GM19193 (cell line): ENCODE data around the gene TNNT2.

ENCODE experiments used
- POLR2A ChIP-seq: IDR thresholded peaks from 4 replicates; pipeline ENCODE4 v1.6.1; 2011; ENCODE audit not compliant: insufficient read depth, insufficient read length; ENCODE audit errors: extremely low read depth

Gene TNNT2

GRCh38 chr1:201371276-201371675 is 6.2 kb downstream of the TNNT2 start:
- no peak for TF ChIP-seq POLR2A

GRCh38 chr1:201370500-201370899 is 7.0 kb downstream of the TNNT2 start:
- no peak for TF ChIP-seq POLR2A

DNA sequence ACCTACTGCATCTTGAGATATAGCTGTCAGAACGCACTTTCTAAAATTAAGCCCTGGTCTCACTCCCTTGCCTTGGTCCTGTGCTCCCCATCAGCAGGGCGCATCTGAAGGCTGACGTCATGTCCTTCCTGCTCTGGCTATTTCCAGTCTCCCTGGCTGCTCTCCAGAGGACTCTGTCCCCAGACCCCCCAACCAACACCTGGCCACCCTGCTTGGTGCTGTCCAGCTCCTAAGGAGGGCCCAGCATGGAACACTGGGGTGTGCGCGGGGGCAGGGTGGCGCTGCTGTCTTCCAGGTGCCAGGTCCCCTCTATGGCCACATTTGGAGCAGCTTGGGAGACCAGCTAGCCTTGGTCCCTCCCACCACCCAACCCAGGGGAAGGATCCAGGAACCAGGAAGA is 8.3 kb downstream of the TNNT2 start:
- no peak for TF ChIP-seq POLR2A

- TF ChIP-seq POLR2A, result no peak
Observed at GRCh38 chr1:201366696-201367095, 10.8 kb downstream of the TNNT2 start.

GRCh38 chr1:201365251-201365650 is 12.2 kb downstream of the TNNT2 start:
- TF ChIP-seq POLR2A, result no peak

DNA sequence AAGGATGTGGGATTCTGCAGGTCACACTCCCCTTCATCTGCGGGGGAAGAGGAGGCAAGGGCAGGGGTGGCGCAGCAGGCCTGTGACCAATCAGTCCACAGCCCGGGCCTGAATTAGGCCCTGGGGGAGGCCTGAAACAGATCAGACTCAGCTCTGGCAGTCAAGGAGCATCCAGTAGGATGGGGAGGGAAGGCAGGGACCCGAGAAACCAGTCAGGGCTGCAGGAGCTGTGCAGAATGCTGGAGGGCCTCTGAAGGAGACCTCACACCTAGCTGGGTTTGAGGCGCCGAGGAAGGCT is 12.7 kb downstream of the TNNT2 start:
- no peak for TF ChIP-seq POLR2A

DNA sequence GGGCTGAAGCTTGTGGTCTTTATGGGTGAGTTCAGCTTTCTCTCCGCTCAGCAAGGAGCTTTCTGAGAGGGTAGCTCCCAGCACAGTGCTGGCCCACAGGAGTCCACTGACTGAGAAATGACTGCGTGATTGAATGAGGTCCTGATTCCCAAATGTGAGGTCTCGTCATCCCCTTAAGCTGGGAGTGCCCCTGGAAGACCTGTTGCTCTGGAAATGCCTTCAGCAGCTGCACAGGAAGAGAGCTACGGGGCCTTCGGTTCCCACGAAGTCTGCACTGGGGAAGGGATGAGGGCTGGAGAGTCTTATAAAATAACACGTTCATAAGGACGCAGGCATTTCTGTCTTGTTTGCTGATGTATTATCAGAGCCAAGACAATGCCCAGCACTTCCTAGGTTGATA is 14.0 kb downstream of the TNNT2 start:
- TF ChIP-seq POLR2A, result no peak

DNA sequence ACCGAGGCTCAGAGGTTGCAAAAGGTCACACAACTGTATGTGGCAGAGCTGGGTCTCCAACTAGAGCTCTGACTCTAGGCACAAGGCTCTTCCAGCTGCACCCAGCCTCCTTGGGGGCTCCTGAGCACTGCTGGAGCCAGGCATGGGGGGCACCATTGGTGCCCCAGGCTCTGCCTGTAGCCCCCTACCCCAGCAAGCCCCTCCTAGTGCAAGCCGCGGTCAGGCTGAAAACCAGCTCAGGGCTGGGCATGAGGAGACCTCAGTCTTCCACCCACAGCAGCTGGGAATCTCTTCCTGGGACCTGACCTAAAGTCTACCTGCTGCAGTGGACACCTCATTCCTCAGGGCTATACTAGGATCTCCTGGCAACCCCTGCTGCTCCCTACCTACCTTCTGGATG is 14.6 kb downstream of the TNNT2 start:
- TF ChIP-seq POLR2A, result no peak

GRCh38 chr1:201361652-201362504 is 15.6 kb downstream of the TNNT2 start:
- TF ChIP-seq POLR2A, result no peak

GRCh38 chr1:201360901-201361651 is 16.4 kb downstream of the TNNT2 start:
- TF ChIP-seq POLR2A, result no peak

GRCh38 chr1:201360486-201360885 is 17.0 kb downstream of the TNNT2 start:
- TF ChIP-seq POLR2A, result no peak

DNA sequence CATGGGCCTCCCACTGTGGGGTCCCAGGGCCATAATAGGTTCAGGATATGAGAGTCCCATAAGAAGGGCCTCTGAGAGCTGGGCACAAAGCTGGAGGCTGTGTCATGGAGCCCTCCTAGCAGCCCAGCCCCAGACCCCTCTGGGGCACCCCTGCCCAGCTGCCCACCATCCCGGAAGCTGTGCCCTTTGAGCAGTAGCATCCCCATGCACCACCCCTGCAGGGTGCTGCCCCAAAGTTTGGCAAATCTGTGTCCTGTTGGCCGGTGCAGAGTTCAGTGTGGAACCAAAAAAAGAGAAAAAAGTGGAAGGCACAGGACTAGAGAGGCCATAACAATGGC is 17.6 kb downstream of the TNNT2 start:
- no peak for TF ChIP-seq POLR2A

- no peak for TF ChIP-seq POLR2A
Observed at GRCh38 chr1:201359031-201359872, 18.2 kb downstream of the TNNT2 start.

GRCh38 chr1:201358596-201358995 is 18.9 kb downstream of the TNNT2 start:
- no peak for TF ChIP-seq POLR2A

- no peak for TF ChIP-seq POLR2A
Observed at GRCh38 chr1:201357636-201358348, 19.7 kb downstream of the TNNT2 start.
